HEK293T (cell line): ENCODE results near the gene SMYD5.

ENCODE experiments used
- CTBP1 ChIP-seq: fragments of 450-650 bp; IDR thresholded peaks from 2 replicates; pipeline ENCODE4 v1.6.1; 2016; ENCODE audit warnings: borderline replicate concordance
- ELF4 ChIP-seq: fragments of 450-650 bp; IDR thresholded peaks from 2 replicates; pipeline ENCODE4 v1.6.1; 2017; ENCODE audit warnings: antibody characterized with exemption
- FOXK2 ChIP-seq: fragments of 450-650 bp; IDR thresholded peaks from 2 replicates; pipeline ENCODE4 v1.6.1; 2016; ENCODE audit warnings: mild to moderate bottlenecking
- FOXM1 ChIP-seq: fragments of 450-650 bp; IDR thresholded peaks from 2 replicates; pipeline ENCODE4 v1.6.1; 2017; ENCODE audit warnings: mild to moderate bottlenecking, borderline replicate concordance
- HDGF ChIP-seq: fragments of 450-650 bp; IDR thresholded peaks from 2 replicates; pipeline ENCODE4 v1.6.1; 2017; ENCODE audit warnings: antibody characterized with exemption, borderline replicate concordance
- SP1 ChIP-seq: fragments of 450-650 bp; IDR thresholded peaks from 2 replicates; pipeline ENCODE4 v1.6.1; 2017
- TARDBP ChIP-seq: fragments of 450-650 bp; IDR thresholded peaks from 2 replicates; pipeline ENCODE4 v1.6.1; 2016
- TF ChIP-seq, protein P1 (sequence below): fragments of 450-650 bp; IDR thresholded peaks from 2 replicates; pipeline ENCODE4 v1.6.1; 2016

GRCh38 chr2:73217826-73218225 is 3.8 kb downstream of the SMYD5 start:
- TF ChIP-seq TARDBP (no peak), CTBP1 (no peak), SP1 (no peak), ELF4 (no peak), FOXM1 (no peak), FOXK2 (no peak), HDGF (no peak)
- TF ChIP-seq, protein P1, sequence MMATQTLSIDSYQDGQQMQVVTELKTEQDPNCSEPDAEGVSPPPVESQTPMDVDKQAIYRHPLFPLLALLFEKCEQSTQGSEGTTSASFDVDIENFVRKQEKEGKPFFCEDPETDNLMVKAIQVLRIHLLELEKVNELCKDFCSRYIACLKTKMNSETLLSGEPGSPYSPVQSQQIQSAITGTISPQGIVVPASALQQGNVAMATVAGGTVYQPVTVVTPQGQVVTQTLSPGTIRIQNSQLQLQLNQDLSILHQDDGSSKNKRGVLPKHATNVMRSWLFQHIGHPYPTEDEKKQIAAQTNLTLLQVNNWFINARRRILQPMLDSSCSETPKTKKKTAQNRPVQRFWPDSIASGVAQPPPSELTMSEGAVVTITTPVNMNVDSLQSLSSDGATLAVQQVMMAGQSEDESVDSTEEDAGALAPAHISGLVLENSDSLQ, result no peak
